HepG2 (cell line): ENCODE results near the gene MRPL38. TPM values are rescaled to one million over a fixed set of nuclear protein-coding genes. Genes with fewer than 3 reads are reported as not detected.

Experiments
- ADNP ChIP-seq: sonication (generic); formaldehyde crosslinking; IDR thresholded peaks from 2 replicates; pipeline ENCODE4 v1.4.0; 2020; ENCODE audit warnings: missing genetic modification reagents
- DPF2 ChIP-seq: sonication (generic); formaldehyde crosslinking; IDR thresholded peaks from 2 replicates; pipeline ENCODE4 v1.4.0; 2020; ENCODE audit warnings: mild to moderate bottlenecking, low read depth, missing genetic modification reagents, borderline replicate concordance
- HMGXB3 ChIP-seq: sonication (generic); formaldehyde crosslinking; IDR thresholded peaks from 2 replicates; pipeline ENCODE4 v1.4.0; 2020; ENCODE audit warnings: missing genetic modification reagents, borderline replicate concordance
- KIAA2018 ChIP-seq: sonication (generic); formaldehyde crosslinking; IDR thresholded peaks from 2 replicates; pipeline ENCODE4 v1.5.0; 2020; ENCODE audit warnings: mild to moderate bottlenecking, missing genetic modification reagents, borderline replicate concordance
- NR1H2 ChIP-seq: sonication (generic); formaldehyde crosslinking; IDR thresholded peaks from 2 replicates; pipeline ENCODE4 v1.8.1; 2022; ENCODE audit warnings: low read depth, missing genetic modification reagents, borderline replicate concordance
- PAXIP1 ChIP-seq: sonication (generic); formaldehyde crosslinking; conservative IDR thresholded peaks from 2 replicates; pipeline ENCODE4 v1.4.0; 2020; ENCODE audit warnings: mild to moderate bottlenecking, missing genetic modification reagents, moderate library complexity
- POLR2G ChIP-seq: fragments of 200-400 bp; formaldehyde crosslinking; IDR thresholded peaks from 2 replicates; pipeline ENCODE4 v1.6.1; 2018; ENCODE audit warnings: mild to moderate bottlenecking, low read depth, low read length, moderate library complexity
- ZBTB21 ChIP-seq: sonication (generic); formaldehyde crosslinking; IDR thresholded peaks from 2 replicates; pipeline ENCODE4 v1.4.0; 2020; ENCODE audit warnings: missing genetic modification reagents
- ZNF260 ChIP-seq: sonication (generic); formaldehyde crosslinking; IDR thresholded peaks from 2 replicates; pipeline ENCODE4 v1.4.0; 2020; ENCODE audit warnings: missing genetic modification reagents, low read depth, mild to moderate bottlenecking, borderline replicate concordance
- ZNF263 ChIP-seq: sonication (generic); formaldehyde crosslinking; IDR thresholded peaks from 2 replicates; pipeline ENCODE4 v1.4.0; 2020; ENCODE audit warnings: missing genetic modification reagents
- polyA plus RNA-seq, 8 experiments: library from polyadenylated mRNA; depleted of rRNA in 3 of 8; stranded (reverse) in 7 of 8; unstranded in 1 of 8; fragments of >200 nt; fragmentation: Illumina TruSeq in 4 of 8; extraction: Trizol in 4 of 8; gene quantifications; 2 replicates each; pipeline versions ENCODE4 v1.2.1 to v1.2.3, GENCODE V29; 2011 to 2016; ENCODE audit warnings: low read depth in 4 of 8, missing spikeins in 1 of 8, mixed read lengths in 1 of 8; ENCODE audit not compliant: insufficient read depth in 1 of 8
- total RNA-seq, 5 experiments: library from RNA; depleted of rRNA; stranded (reverse); fragments of >200 nt; fragmentation: Illumina TruSeq; extraction: Trizol; gene quantifications; 2 replicates each; pipeline ENCODE4 v1.2.3, GENCODE V29; 2016; ENCODE audit warnings: low read depth in 1 of 5

MRPL38 gene
- total and polyA plus RNA-seq, 2 of the 13 experiments (the other 11 are each of a cell fraction or from before 2014, with no cell fraction given) = 83.7 to 125 TPM

GRCh38 chr17:75872434-75873351 is 32.0 kb downstream of the MRPL38 start (continued):
- peak; percentile 96 for TF ChIP-seq PAXIP1 (CRISPR knock-in tag)
- peak; percentile 56; the same call in 1 of the 2 replicates for TF ChIP-seq ADNP (CRISPR knock-in tag)
- TF ChIP-seq HMGXB3 (CRISPR knock-in tag) = peak; percentile 65
- TF ChIP-seq ZNF260 (CRISPR knock-in tag) = no peak
- TF ChIP-seq POLR2G = peak; percentile 94
- no peak for TF ChIP-seq ZBTB21
- peak; percentile 56 for TF ChIP-seq ZNF263 (CRISPR knock-in tag)
- no peak for TF ChIP-seq KIAA2018 (CRISPR knock-in tag)
- no peak for TF ChIP-seq NR1H2
- peak; percentile 80; the same call in 1 of the 2 replicates for TF ChIP-seq DPF2 (CRISPR knock-in tag)
